HG03457 (cell line): ENCODE measurements around the gene BEAN1.

ENCODE experiments used
- ATAC-seq: cut with Tn5 transposase; IDR thresholded peaks from one replicate; pipeline ENCODE4 v1.9.1; 2021; ENCODE audit warnings: moderate number of reproducible peaks; ENCODE audit not compliant: unreplicated experiment

BEAN1 gene

GRCh38 chr16:66395806-66396555, 31.1 kb upstream of the BEAN1 start:
- ATAC-seq: no peak

- no peak for ATAC-seq
These were observed 29.2 kb upstream of the BEAN1 start for GRCh38 chr16:66397736-66398433.

- no peak for ATAC-seq
These were observed 28.1 kb upstream of the BEAN1 start for GRCh38 chr16:66399031-66399430.

- ATAC-seq: no peak
These were observed 27.2 kb upstream of the BEAN1 start for GRCh38 chr16:66399930-66400329.

GRCh38 chr16:66400503-66401380, 26.4 kb upstream of the BEAN1 start:
- ATAC-seq: no peak

GRCh38 chr16:66401610-66402009, 25.5 kb upstream of the BEAN1 start:
- no peak for ATAC-seq

GRCh38 chr16:66402166-66402565, 24.9 kb upstream of the BEAN1 start:
- ATAC-seq: no peak

- no peak for ATAC-seq
These were observed 24.4 kb upstream of the BEAN1 start for GRCh38 chr16:66402591-66403230.

GRCh38 chr16:66403531-66404145, 23.5 kb upstream of the BEAN1 start:
- no peak for ATAC-seq

GRCh38 chr16:66405057-66405783, 21.9 kb upstream of the BEAN1 start:
- no peak for ATAC-seq

- ATAC-seq: no peak
These were observed 20.4 kb upstream of the BEAN1 start for GRCh38 chr16:66406534-66407221.

- ATAC-seq: no peak
These were observed 18.7 kb upstream of the BEAN1 start for GRCh38 chr16:66408163-66409048.

GRCh38 chr16:66409156-66409555, 17.9 kb upstream of the BEAN1 start:
- no peak for ATAC-seq

- no peak for ATAC-seq
These were observed 14.9 kb upstream of the BEAN1 start for GRCh38 chr16:66412182-66412581.

- ATAC-seq: no peak
These were observed 12.2 kb upstream of the BEAN1 start for GRCh38 chr16:66414891-66415290.

- no peak for ATAC-seq
These were observed 11.0 kb upstream of the BEAN1 start for GRCh38 chr16:66416136-66416535.

- ATAC-seq: no peak
These were observed 10.0 kb upstream of the BEAN1 start for GRCh38 chr16:66416939-66417700.
